ENCODE measurements around the gene PDIK1L. TPM values are rescaled to one million over a fixed set of nuclear protein-coding genes. Genes with fewer than 3 reads are reported as not detected.

PDIK1L gene
- total RNA-seq, 1 donor from 2014 or later: 3.1 TPM

GRCh38 chr1:26158271-26158907, 46.8 kb downstream of the PDIK1L start:
- no peak overlapping the region for H2AFZ ChIP-seq (ENCODE audit: low read depth, low read length)
- H3K27me3 ChIP-seq (ENCODE audit: insufficient read depth, low read length): peaks cover 4% of the 10 kb centered on the region
- no peak overlapping the region for H3K9ac ChIP-seq (ENCODE audit: low read length)
- H3K79me2 ChIP-seq (ENCODE audit: insufficient read depth, low read length): no peaks in the 10 kb centered on the region
- Mint-ChIP-seq H3K9me3 (ENCODE audit: unreplicated experiment) (no peaks in the 10 kb centered on the region), H3K27me3 (ENCODE audit: low read depth, unreplicated experiment) (peaks cover 29% of the 10 kb centered on the region), H3K36me3 (ENCODE audit: low read depth, unreplicated experiment) (no peaks in the 10 kb centered on the region), H3K4me3 (ENCODE audit: unreplicated experiment) (peak overlapping the region; percentile 76), H3K4me1 (ENCODE audit: low read depth, unreplicated experiment) (peaks cover 30% of the 10 kb centered on the region), H3K27ac (ENCODE audit: unreplicated experiment) (peak overlapping the region; percentile 53)
- no peak overlapping the region for H3K27ac ChIP-seq (ENCODE audit: low read depth, low read length)
- TF ChIP-seq EZH2 (IDR thresholded peaks at IDR 0.05; ENCODE audit: insufficient read depth, low read length): no peak
- TF ChIP-seq CTCF (IDR thresholded peaks at IDR 0.05; ENCODE audit: insufficient read depth, low read depth, low read length): no peak
- peaks cover 21% of the 10 kb centered on the region for H3K4me1 ChIP-seq (ENCODE audit: insufficient read depth, low read length)
- no peaks in the 10 kb centered on the region for H3K36me3 ChIP-seq (ENCODE audit: insufficient read depth, low read length)
- H3K4me2 ChIP-seq (ENCODE audit: low read length): no peak overlapping the region
- FAIRE-seq (no peak), DNase-seq (ENCODE audit: low read depth) (no peak)
- no peaks in the 10 kb centered on the region for H4K20me1 ChIP-seq (ENCODE audit: insufficient read depth, low read length)
- H3K4me3 ChIP-seq (ENCODE audit: insufficient read depth, low read depth, low read length): no peak overlapping the region
- H3K9me3 ChIP-seq (ENCODE audit: insufficient read depth, low read depth, low read length): no peaks in the 10 kb centered on the region

GRCh38 chr1:26158908-26159742, 47.5 kb downstream of the PDIK1L start, which contains the start of gene FAM110D:
Gene FAM110D (plus strand): TSS chr1:26159079. CDS start chr1:26161292, 2,213 bp downstream.
- Histone ChIP-seq H3K36me3 (ENCODE audit: insufficient read depth, low read length) (no peaks in the 10 kb centered on the region), H3K4me2 (ENCODE audit: low read length) (peak within 1 kb of the TSS; percentile 41), H3K79me2 (ENCODE audit: insufficient read depth, low read length) (no peaks in the 10 kb centered on the region), H3K4me3 (ENCODE audit: insufficient read depth, low read depth, low read length) (no peak within 1 kb of the TSS), H4K20me1 (ENCODE audit: insufficient read depth, low read length) (no peaks in the 10 kb centered on the region), H3K27ac (ENCODE audit: low read depth, low read length) (no peak within 1 kb of the TSS), H3K9ac (ENCODE audit: low read length) (no peak within 1 kb of the TSS), H2AFZ (ENCODE audit: low read depth, low read length) (peak within 1 kb of the TSS; percentile 16), H3K4me1 (ENCODE audit: insufficient read depth, low read length) (peaks cover 21% of the 10 kb centered on the region), H3K27me3 (ENCODE audit: insufficient read depth, low read length) (peaks cover 4% of the 10 kb centered on the region), H3K9me3 (ENCODE audit: insufficient read depth, low read depth, low read length) (no peaks in the 10 kb centered on the region)
- H3K36me3 Mint-ChIP-seq (ENCODE audit: low read depth, unreplicated experiment): no peaks in the 10 kb centered on the region
- H3K27me3 Mint-ChIP-seq (ENCODE audit: low read depth, unreplicated experiment): peaks cover 26% of the 10 kb centered on the region
- TF ChIP-seq CTCF (IDR thresholded peaks at IDR 0.05; ENCODE audit: insufficient read depth, low read depth, low read length) (no peak), EZH2 (IDR thresholded peaks at IDR 0.05; ENCODE audit: insufficient read depth, low read length) (no peak)
- FAIRE-seq (no peak), DNase-seq (ENCODE audit: low read depth) (no peak)
- peaks cover 30% of the 10 kb centered on the region for H3K4me1 Mint-ChIP-seq (ENCODE audit: low read depth, unreplicated experiment)
- no peaks in the 10 kb centered on the region for H3K9me3 Mint-ChIP-seq (ENCODE audit: unreplicated experiment)
- peak within 1 kb of the TSS; percentile 76 for H3K4me3 Mint-ChIP-seq (ENCODE audit: unreplicated experiment)
- peak within 1 kb of the TSS; percentile 53 for H3K27ac Mint-ChIP-seq (ENCODE audit: unreplicated experiment)
